ENCODE measurements around the gene IL21R.

The IL21R gene

DNA sequence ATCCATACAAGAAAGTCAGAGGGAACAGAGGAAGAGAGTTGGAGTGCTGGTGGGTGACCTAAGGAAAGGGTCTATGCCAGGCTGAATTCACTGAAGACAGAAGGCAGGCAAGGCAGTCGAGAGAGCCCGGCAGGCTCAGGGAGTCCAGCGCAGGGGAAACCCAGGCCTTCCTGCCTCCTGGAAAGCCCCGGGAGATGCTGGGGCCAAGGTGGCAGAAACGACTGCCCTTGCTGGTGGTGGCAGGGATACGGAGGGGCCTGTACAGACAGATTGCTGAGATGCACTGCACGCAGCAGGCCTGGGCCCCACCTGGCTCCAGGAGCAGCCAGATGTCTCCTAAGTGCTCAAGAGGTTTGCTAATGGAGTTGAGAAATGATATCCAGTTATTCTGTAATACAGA is 87.9 kb downstream of the IL21R start:
- DNase-seq, result no peak

- DNase-seq, result no peak
Measured at GRCh38 chr16:27491894-27492587, 90.1 kb downstream of the IL21R start.

DNA sequence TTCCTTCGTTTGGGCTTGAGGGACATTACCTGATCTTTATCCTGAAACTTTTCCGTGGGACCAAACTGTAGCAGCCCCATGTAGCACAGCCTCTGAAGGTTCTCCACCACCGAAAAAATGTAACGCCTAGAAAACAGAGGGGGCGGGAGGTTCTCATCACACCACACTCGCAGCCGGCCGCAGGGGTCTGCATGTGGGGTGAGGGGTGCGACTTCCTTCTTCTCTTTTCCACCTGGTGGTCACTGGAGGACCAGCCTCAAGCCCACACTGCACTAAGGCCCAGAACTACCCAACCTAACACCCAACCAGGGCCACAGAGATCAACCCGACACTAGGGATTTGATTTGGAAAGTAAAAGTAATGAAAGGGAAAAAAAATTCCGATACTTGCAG is 90.6 kb downstream of the IL21R start:
- DNase-seq, result no peak

DNA sequence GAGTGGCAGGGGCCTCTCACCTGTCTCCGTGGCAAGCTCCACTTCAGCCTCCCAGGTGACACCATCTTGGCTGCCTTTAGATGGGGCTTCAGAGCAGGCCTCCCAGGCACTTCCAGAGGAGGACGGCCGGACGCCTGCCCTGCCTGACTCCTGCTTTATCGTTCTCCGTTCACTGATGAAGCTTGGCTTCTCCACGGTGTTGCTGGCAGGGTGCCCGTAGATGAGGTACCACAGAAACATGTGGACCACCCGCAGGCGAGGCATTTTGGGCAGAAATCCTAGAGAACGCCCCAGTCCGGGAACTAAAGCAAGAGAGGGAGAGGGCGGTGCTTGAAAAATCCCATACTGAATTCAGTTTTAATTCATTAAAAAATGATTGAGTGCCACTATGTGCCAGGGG is 93.2 kb downstream of the IL21R start:
- DNase-seq, result no peak

- no peak for DNase-seq
Measured at GRCh38 chr16:27498031-27498825, 96.3 kb downstream of the IL21R start.

- no peak for DNase-seq
Measured at GRCh38 chr16:27498916-27499658, 97.1 kb downstream of the IL21R start.

DNA sequence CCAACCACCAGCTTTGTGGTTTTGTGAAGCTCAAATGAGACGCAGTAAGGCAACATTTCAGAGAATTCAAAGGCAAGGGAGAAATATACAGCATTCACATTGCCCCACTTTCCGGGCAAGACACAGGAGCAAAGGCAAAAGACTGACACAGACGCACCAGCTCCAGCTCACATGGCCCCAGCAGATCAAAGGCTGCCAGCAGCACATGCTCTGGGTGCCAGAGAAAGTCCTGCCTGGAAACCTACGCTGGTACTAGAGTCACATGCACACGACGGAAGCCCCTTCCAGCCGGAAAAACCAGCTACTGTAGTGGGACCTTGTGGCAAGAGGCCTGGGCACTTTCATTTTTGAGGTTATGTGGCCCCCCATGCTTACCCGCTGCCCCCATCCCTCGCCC is 97.7 kb downstream of the IL21R start:
- DNase-seq, result no peak

- no peak for DNase-seq
Measured at GRCh38 chr16:27500801-27501200, 98.8 kb downstream of the IL21R start.

Measured in suppressor macrophage treated with lipopolysaccharide for 1 hour (primary cell).